Hepatocyte (in vitro differentiated cells): ENCODE results near the gene GPR35. TPM values are rescaled to one million over a fixed set of nuclear protein-coding genes. Genes with fewer than 3 reads are reported as not detected.

Experiments used
- DNase-seq: peaks from one replicate; pipeline ENCODE4 v3.0.0-alpha.2; 2016; ENCODE audit warnings: low spot score
- H2AFZ ChIP-seq: fragments of 200-600 bp; sonication (generic); 2 replicates; pipeline ENCODE4 v1.6.0; 2016; ENCODE audit warnings: antibody characterized with exemption, mild to moderate bottlenecking
- H3K27ac ChIP-seq: fragments of 200-600 bp; sonication (generic); 2 replicates; pipeline ENCODE4 v1.5.1; 2016; ENCODE audit warnings: mild to moderate bottlenecking
- H3K27me3 ChIP-seq: fragments of 200-600 bp; sonication (generic); 2 replicates; pipeline ENCODE4 v1.6.1; 2016
- H3K36me3 ChIP-seq: fragments of 200-600 bp; sonication (generic); replicated peaks from 2 replicates; pipeline ENCODE4 v1.5.1; 2016; ENCODE audit warnings: low read depth; ENCODE audit not compliant: insufficient read depth
- H3K4me1 ChIP-seq: fragments of 200-600 bp; sonication (generic); 2 replicates; pipeline ENCODE4 v1.5.1; 2016; ENCODE audit warnings: mild to moderate bottlenecking, moderate library complexity; ENCODE audit not compliant: insufficient read depth
- H3K4me2 ChIP-seq: fragments of 200-600 bp; sonication (generic); 2 replicates; pipeline ENCODE4 v1.6.0; 2016
- H3K4me3 ChIP-seq: fragments of 200-600 bp; sonication (generic); 2 replicates; pipeline ENCODE4 v1.5.1; 2016; ENCODE audit warnings: mild to moderate bottlenecking
- H3K79me2 ChIP-seq: fragments of 200-600 bp; sonication (generic); 2 replicates; pipeline ENCODE4 v1.6.0; 2017; ENCODE audit warnings: mild to moderate bottlenecking
- H3K9me2 ChIP-seq: fragments of 200-600 bp; sonication (generic); replicated peaks from 2 replicates; pipeline ENCODE4 v1.6.0; 2017; ENCODE audit warnings: mild to moderate bottlenecking; ENCODE audit not compliant: insufficient read depth
- H3K9me3 ChIP-seq: fragments of 200-600 bp; sonication (generic); 2 replicates; pipeline ENCODE4 v1.5.1; 2016; ENCODE audit warnings: low read depth, mild to moderate bottlenecking
- H4K20me1 ChIP-seq: fragments of 200-600 bp; sonication (generic); 2 replicates; pipeline ENCODE4 v1.6.0; 2016; ENCODE audit warnings: mild to moderate bottlenecking; ENCODE audit not compliant: insufficient read depth, poor library complexity, severe bottlenecking
- EZH2 ChIP-seq: fragments of 200-600 bp; sonication (generic); IDR thresholded peaks from 2 replicates; pipeline ENCODE4 v1.6.1; 2016; ENCODE audit warnings: antibody characterized with exemption, mild to moderate bottlenecking, borderline replicate concordance
- EZH2phosphoT487 ChIP-seq: fragments of 200-600 bp; sonication (generic); IDR thresholded peaks from one replicate; pipeline ENCODE4 v1.6.1; 2018; ENCODE audit warnings: antibody characterized with exemption, mild to moderate bottlenecking, low read depth, moderate library complexity; ENCODE audit not compliant: unreplicated experiment, severe bottlenecking
- WGBS: methylation state at CpG from one replicate; pipeline ENCODE4 v1.1.6; 2016; ENCODE audit warnings: low lambda C conversion rate; ENCODE audit errors: missing lambda C conversion rate; 5-methylcytosine and 5-hydroxymethylcytosine counted together
- polyA plus RNA-seq: library from polyadenylated mRNA; unstranded; fragments of >200 nt; fragmentation: Nextera tagmentation; extraction: Ambion mirVana; gene quantifications from 2 replicates; pipeline ENCODE4 v1.2.1, GENCODE V29; 2016
- total RNA-seq: library from RNA; depleted of rRNA; stranded (reverse); fragments of >200 nt; gene quantifications from 2 replicates; pipeline ENCODE4 v1.2.3, GENCODE V29; 2014
- TF ChIP-seq, protein P1 (sequence below): fragments of 200-600 bp; sonication (generic); IDR thresholded peaks from 2 replicates; pipeline ENCODE4 v1.5.1; 2016; ENCODE audit warnings: antibody characterized with exemption, mild to moderate bottlenecking; ENCODE audit not compliant: poor library complexity

GPR35 gene
- total and polyA plus RNA-seq, 2 experiments from 2014 or later = 10.5 to 14.7 TPM

DNA sequence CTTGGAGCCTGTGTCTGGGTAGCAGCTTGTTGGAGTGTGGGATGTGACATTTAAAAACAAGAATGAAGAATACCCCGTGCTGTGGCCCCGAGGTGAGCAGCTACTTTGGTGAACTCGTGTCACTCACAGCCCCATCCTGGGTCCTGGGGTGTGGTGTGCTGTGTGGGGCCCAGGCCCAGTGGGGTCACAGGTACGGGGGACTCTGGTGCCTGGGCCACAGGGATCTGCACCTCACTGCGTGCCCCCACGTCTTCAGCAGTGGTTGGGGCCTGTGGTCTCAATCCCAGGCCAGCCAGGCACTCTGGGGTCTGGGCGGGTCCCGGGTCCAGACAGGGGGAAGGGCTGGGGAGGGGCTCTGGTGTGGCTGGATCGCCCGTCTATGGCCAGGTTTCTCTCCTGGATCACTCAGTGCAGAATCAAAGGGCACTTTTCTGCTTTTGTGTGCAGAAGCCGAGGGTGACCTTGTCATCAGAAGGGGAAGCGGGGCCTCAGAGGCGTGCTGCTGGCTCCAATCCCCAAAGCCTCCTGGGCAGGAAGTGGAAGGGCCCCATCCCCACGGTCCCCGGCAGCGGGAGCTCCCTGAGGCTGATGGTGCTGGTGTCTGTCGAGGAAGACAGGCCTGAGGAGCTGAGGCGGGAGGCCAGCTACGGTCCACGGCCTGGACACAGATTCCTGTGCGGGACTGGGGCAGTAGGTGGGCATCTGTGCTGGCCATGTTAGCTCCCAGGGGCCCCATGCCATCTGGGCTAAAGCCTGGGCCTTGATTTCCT, 1.4 kb downstream of the GPR35 start:
- Histone ChIP-seq H3K27me3 (no peaks in the 10 kb centered on the region), H3K4me1 (peaks cover 4% of the 10 kb centered on the region), H4K20me1 (no peaks in the 10 kb centered on the region), H3K4me2 (no peak overlapping the region), H3K79me2 (no peaks in the 10 kb centered on the region), H3K4me3 (no peak overlapping the region), H3K9me2 (no peaks in the 10 kb centered on the region), H2AFZ (no peak overlapping the region), H3K9me3 (no peaks in the 10 kb centered on the region), H3K27ac (peak overlapping the region; percentile 43), H3K36me3 (no peaks in the 10 kb centered on the region)
- TF ChIP-seq EZH2phosphoT487 (no peak), EZH2 (no peak)
- TF ChIP-seq, protein P1, sequence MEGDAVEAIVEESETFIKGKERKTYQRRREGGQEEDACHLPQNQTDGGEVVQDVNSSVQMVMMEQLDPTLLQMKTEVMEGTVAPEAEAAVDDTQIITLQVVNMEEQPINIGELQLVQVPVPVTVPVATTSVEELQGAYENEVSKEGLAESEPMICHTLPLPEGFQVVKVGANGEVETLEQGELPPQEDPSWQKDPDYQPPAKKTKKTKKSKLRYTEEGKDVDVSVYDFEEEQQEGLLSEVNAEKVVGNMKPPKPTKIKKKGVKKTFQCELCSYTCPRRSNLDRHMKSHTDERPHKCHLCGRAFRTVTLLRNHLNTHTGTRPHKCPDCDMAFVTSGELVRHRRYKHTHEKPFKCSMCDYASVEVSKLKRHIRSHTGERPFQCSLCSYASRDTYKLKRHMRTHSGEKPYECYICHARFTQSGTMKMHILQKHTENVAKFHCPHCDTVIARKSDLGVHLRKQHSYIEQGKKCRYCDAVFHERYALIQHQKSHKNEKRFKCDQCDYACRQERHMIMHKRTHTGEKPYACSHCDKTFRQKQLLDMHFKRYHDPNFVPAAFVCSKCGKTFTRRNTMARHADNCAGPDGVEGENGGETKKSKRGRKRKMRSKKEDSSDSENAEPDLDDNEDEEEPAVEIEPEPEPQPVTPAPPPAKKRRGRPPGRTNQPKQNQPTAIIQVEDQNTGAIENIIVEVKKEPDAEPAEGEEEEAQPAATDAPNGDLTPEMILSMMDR = no peak
- peak; percentile 53 for DNase-seq
- WGBS = 61% methylated on average over 20 of the region's 21 CpGs

DNA sequence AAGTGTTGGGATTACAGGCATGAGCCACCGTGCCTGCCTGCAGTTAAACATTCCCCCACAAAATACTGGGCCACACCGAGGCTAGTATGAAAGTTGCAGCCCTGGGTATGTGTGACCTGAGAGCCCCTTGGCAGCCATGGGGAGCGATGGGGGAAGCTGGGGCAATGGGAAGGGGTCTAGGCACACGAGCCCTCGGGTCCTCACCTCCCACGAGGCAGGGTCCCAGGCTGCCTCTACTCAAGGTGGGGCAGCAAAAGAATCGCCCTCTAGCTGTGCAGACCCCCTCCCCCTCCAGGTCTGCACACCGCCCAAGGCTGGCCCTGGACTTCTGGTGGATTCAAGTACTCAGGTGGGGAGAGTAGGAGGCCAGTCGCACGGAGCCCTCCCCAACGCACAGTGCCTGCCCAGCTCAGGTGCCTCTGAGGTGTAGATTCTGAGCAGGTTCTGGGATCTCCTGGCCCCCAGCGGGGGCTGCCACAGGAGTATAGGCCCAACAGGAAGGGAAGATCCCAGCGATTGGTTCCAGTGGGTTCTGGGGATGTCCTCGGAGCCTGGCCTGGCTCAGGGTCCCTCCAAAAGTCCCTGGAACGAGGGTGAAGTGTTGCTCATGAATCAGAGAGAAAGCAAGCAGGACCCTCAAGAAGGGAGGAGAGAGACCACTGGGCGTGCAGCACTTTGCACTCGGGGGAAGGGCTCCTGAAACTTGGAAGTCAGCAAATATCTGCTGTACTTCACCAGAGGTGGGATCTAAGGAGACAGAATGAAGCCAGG, 2.6 kb downstream of the GPR35 start:
- H3K27ac ChIP-seq = no peak overlapping the region
- no peaks in the 10 kb centered on the region for H3K36me3 ChIP-seq
- peaks cover 4% of the 10 kb centered on the region for H3K4me1 ChIP-seq
- H3K4me2 ChIP-seq = no peak overlapping the region
- no peaks in the 10 kb centered on the region for H3K27me3 ChIP-seq
- H3K9me3 ChIP-seq = no peaks in the 10 kb centered on the region
- DNase-seq = no peak
- H3K4me3 ChIP-seq = no peak overlapping the region
- TF ChIP-seq EZH2 (no peak), EZH2phosphoT487 (no peak)
- TF ChIP-seq, protein P1 = no peak
- WGBS = 92% methylated on average over 15 of the region's 17 CpGs
- H4K20me1 ChIP-seq = no peaks in the 10 kb centered on the region
- no peaks in the 10 kb centered on the region for H3K9me2 ChIP-seq
- no peaks in the 10 kb centered on the region for H3K79me2 ChIP-seq
- no peak overlapping the region for H2AFZ ChIP-seq

DNA sequence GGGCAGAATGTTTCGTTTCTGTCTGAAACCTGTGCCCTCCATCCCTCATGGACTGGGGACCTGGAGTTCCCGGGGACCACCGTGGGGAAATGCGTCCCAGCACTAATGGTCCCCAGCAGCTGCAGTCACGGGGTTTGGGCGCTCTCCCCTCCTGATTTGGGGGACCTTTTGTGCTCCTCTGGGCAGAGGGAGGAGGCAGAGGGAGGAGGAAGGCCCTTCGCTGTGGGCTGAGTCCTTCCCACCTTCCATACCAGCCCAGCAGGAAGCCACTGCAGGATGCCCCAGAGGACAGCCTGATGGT, 3.2 kb downstream of the GPR35 start:
- H3K9me2 ChIP-seq = no peaks in the 10 kb centered on the region
- no peaks in the 10 kb centered on the region for H4K20me1 ChIP-seq
- H3K9me3 ChIP-seq = no peaks in the 10 kb centered on the region
- no peak overlapping the region for H3K27ac ChIP-seq
- TF ChIP-seq EZH2 (no peak), EZH2phosphoT487 (no peak)
- TF ChIP-seq, protein P1 = no peak
- H3K79me2 ChIP-seq = no peaks in the 10 kb centered on the region
- no peaks in the 10 kb centered on the region for H3K27me3 ChIP-seq
- no peak for DNase-seq
- peaks cover 4% of the 10 kb centered on the region for H3K4me1 ChIP-seq
- no peak overlapping the region for H2AFZ ChIP-seq
- H3K36me3 ChIP-seq = no peaks in the 10 kb centered on the region
- no peak overlapping the region for H3K4me2 ChIP-seq
- WGBS = 86% methylated on average over 7 of the region's 7 CpGs
- no peak overlapping the region for H3K4me3 ChIP-seq
